Astrocyte (in vitro differentiated cells and primary cell): ENCODE measurements around the gene CPEB4.

Experiments
- EZH2 ChIP-seq: IDR thresholded peaks from 2 replicates; pipeline ENCODE4 v1.6.1; 2012; ENCODE audit warnings: mild to moderate bottlenecking, low read length, inconsistent platforms; ENCODE audit not compliant: insufficient read depth
- TF ChIP-seq, protein P1 (sequence below): IDR thresholded peaks from 2 replicates; pipeline ENCODE4 v1.5.1; 2011; ENCODE audit warnings: low read depth, mild to moderate bottlenecking, inconsistent platforms, low read length, moderate library complexity; ENCODE audit not compliant: insufficient read depth

DNA sequence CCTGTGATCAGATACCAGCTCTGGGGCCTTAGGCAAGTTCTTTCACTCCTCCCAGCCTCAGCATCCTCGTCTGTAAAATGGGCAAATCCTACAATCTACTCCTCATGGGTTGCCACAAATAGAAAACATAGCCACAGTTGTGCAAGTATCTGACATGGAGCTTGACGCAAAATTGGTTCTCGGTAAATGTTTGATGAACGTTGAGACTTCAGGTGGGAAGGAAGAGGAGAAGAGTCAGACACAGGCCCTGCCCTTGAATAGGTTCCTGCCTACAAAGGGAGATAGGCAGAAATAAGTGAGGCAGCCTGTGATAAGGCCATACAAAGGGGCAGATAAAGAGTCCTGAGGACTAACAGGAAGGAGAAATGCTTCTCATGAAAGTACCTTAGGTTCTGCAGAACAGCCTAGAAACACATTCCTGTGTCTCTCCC is 26.1 kb upstream of the CPEB4 start:
- TF ChIP-seq, protein P1, sequence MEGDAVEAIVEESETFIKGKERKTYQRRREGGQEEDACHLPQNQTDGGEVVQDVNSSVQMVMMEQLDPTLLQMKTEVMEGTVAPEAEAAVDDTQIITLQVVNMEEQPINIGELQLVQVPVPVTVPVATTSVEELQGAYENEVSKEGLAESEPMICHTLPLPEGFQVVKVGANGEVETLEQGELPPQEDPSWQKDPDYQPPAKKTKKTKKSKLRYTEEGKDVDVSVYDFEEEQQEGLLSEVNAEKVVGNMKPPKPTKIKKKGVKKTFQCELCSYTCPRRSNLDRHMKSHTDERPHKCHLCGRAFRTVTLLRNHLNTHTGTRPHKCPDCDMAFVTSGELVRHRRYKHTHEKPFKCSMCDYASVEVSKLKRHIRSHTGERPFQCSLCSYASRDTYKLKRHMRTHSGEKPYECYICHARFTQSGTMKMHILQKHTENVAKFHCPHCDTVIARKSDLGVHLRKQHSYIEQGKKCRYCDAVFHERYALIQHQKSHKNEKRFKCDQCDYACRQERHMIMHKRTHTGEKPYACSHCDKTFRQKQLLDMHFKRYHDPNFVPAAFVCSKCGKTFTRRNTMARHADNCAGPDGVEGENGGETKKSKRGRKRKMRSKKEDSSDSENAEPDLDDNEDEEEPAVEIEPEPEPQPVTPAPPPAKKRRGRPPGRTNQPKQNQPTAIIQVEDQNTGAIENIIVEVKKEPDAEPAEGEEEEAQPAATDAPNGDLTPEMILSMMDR = no peak
- no peak for TF ChIP-seq EZH2
